SIG-M5 treated with dmso at 0.1 percent for 504 hours (cell line): ENCODE results near the gene STK32A.

Experiments used
- DNase-seq: peaks from one replicate; lab custom pipeline; 2025; ENCODE audit not compliant: unreplicated experiment; lab: John Stamatoyannopoulos, UW

The STK32A gene

GRCh38 chr5:147248561-147248960 is 13.7 kb downstream of the STK32A start:
- no peak for DNase-seq

GRCh38 chr5:147259837-147260236 is 25.0 kb downstream of the STK32A start:
- no peak for DNase-seq

GRCh38 chr5:147267082-147267832 is 32.4 kb downstream of the STK32A start:
- no peak for DNase-seq

- no peak for DNase-seq
Observed at GRCh38 chr5:147276497-147276896, 41.7 kb downstream of the STK32A start.

GRCh38 chr5:147286296-147286695 is 51.5 kb downstream of the STK32A start:
- no peak for DNase-seq

GRCh38 chr5:147287110-147287509 is 52.3 kb downstream of the STK32A start:
- DNase-seq, result no peak

- DNase-seq, result no peak
Observed at GRCh38 chr5:147290261-147290660, 55.4 kb downstream of the STK32A start.

GRCh38 chr5:147303251-147303650 is 68.4 kb downstream of the STK32A start:
- no peak for DNase-seq

GRCh38 chr5:147303976-147304375 is 69.2 kb downstream of the STK32A start:
- DNase-seq, result no peak

GRCh38 chr5:147305147-147305546 is 70.3 kb downstream of the STK32A start:
- DNase-seq, result no peak

GRCh38 chr5:147306351-147306750 is 71.5 kb downstream of the STK32A start:
- DNase-seq, result no peak

GRCh38 chr5:147307170-147307569 is 72.3 kb downstream of the STK32A start:
- DNase-seq, result no peak

GRCh38 chr5:147309621-147310020 is 74.8 kb downstream of the STK32A start:
- DNase-seq, result no peak

- DNase-seq, result peak; percentile 9
Observed at GRCh38 chr5:147310059-147310704, 75.4 kb downstream of the STK32A start.

- DNase-seq, result no peak
Observed at GRCh38 chr5:147317978-147318684, 83.3 kb downstream of the STK32A start.

GRCh38 chr5:147321569-147321968 is 86.7 kb downstream of the STK32A start:
- no peak for DNase-seq

- DNase-seq, result no peak
Observed at GRCh38 chr5:147327421-147327820, 92.6 kb downstream of the STK32A start.

GRCh38 chr5:147327905-147328304 is 93.1 kb downstream of the STK32A start:
- no peak for DNase-seq

GRCh38 chr5:147332658-147333057 is 97.8 kb downstream of the STK32A start:
- DNase-seq, result no peak

- no peak for DNase-seq
Observed at GRCh38 chr5:147336876-147337275, 102.0 kb downstream of the STK32A start.

- no peak for DNase-seq
Observed at GRCh38 chr5:147339313-147339712, 104.5 kb downstream of the STK32A start.

- no peak for DNase-seq
Observed at GRCh38 chr5:147340941-147341340, 106.1 kb downstream of the STK32A start.
